Uterus (tissue), 4 donors: ENCODE results near the gene POLR1E. TPM values are rescaled to one million over a fixed set of nuclear protein-coding genes. Genes with fewer than 3 reads are reported as not detected.

ENCODE experiments used
- DNase-seq, 2 donors: peaks; one replicate each; pipeline ENCODE4 v3.0.0-alpha.2; 2019 to 2020
- H3K27ac ChIP-seq, 2 donors: fragments of 200-600 bp; sonication (generic); 1 replicate in 1 of 2; 2 replicates in 1 of 2; pipeline ENCODE4 v1.5.1; 2016 to 2018
- H3K27me3 ChIP-seq, 2 donors: fragments of 200-600 bp; sonication (generic); one replicate each; pipeline ENCODE4 v1.5.1; 2018 to 2019; ENCODE audit warnings: control low read depth in 1 of 2
- H3K36me3 ChIP-seq, 2 donors: fragments of 200-600 bp; sonication (generic); one replicate each; pipeline ENCODE4 v1.5.1; 2019; ENCODE audit warnings: control low read depth in 1 of 2
- H3K4me1 ChIP-seq, 2 donors: fragments of 200-600 bp; sonication (generic); one replicate each; pipeline ENCODE4 v1.5.1; 2018 to 2019; ENCODE audit warnings: control low read depth in 1 of 2
- H3K4me3 ChIP-seq, 2 donors: fragments of 200-600 bp; sonication (generic); 1 replicate in 1 of 2; 2 replicates in 1 of 2; pipeline ENCODE4 v1.5.1; 2018 to 2019; ENCODE audit warnings: mild to moderate bottlenecking in 1 of 2
- H3K9me3 ChIP-seq, 2 donors: fragments of 200-600 bp; sonication (generic); one replicate each; pipeline ENCODE4 v1.5.1; 2019; ENCODE audit warnings: control low read depth in 1 of 2
- CTCF ChIP-seq, 4 experiments: fragments of 200-600 bp in 2 of 4; fragments of 450-650 bp in 2 of 4; sonication (generic) in 2 of 4; IDR thresholded peaks; one replicate each; pipeline ENCODE4 v1.5.1; 2016 to 2019; ENCODE audit warnings: antibody characterized with exemption in 4 of 4, mild to moderate bottlenecking in 2 of 4, moderate library complexity in 1 of 4
- POLR2A ChIP-seq, 2 donors: fragments of 450-650 bp; IDR thresholded peaks; one replicate each; pipeline ENCODE4 v1.6.1; 2016; ENCODE audit warnings: antibody characterized with exemption in 2 of 2, mild to moderate bottlenecking in 1 of 2, moderate library complexity in 1 of 2
- intact Hi-C: fragments of 100-400 bp; cut with DNase I; formaldehyde crosslinking; loops from one replicate; pipeline ENCODE4 v1.15.1; 2023; ENCODE audit warnings: low total_unique reads
- total RNA-seq, 4 donors: library from RNA; depleted of rRNA in 3 of 4; stranded (reverse); fragments of >200 nt in 3 of 4; gene quantifications; one replicate each; pipeline versions ENCODE4 v1.1.0 to v1.2.4, GENCODE V29; 2014 to 2023
- donor health status: DM: yes; HTN: yes; CAD: no.

The POLR1E gene
- total RNA-seq, 4 donors from 2014 or later, result 13.2 to 42.7 (median 35.8) TPM

DNA sequence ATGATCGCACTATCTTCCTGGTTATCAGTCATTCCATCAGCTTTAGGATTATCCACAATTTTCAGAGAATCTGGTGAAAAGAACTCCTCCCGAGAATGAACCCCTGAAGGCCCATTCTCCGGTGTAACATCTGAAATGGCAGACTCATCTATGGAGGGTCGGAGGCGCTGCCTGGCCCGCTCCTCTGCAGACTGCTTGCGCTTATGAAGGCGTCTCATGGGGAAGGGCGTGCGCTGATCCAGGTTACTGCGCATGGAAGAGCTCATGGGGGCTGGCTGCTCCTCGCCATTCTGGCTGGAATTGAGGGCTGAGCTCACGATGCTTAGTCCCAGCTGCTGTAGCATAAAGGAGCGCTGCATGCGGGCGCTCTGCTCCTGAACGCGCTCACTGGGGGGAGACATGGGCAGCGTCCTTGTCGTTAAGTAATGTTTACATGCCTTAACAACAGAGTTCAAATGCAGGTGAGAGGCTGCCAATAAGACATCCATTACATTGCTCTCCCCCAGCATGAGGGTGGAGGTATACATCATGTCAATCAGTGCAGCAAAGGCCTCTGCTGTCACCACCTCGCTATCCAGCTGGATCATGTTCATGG is 43.9 kb upstream of the POLR1E start:
- H3K9me3 ChIP-seq, result no peaks in the 10 kb centered on the region
- no peak for TF ChIP-seq POLR2A (IDR thresholded peaks at IDR 0.05)
- TF ChIP-seq CTCF (IDR thresholded peaks at IDR 0.05), result no peak
- no peak overlapping the region for H3K27ac ChIP-seq
- no peak overlapping the region for H3K4me3 ChIP-seq
- H3K4me1 ChIP-seq, result no peaks in the 10 kb centered on the region
- no peaks in the 10 kb centered on the region for H3K36me3 ChIP-seq
- no peak for DNase-seq
- H3K27me3 ChIP-seq, result no peaks in the 10 kb centered on the region
- intact Hi-C loops, result no loop called here

DNA sequence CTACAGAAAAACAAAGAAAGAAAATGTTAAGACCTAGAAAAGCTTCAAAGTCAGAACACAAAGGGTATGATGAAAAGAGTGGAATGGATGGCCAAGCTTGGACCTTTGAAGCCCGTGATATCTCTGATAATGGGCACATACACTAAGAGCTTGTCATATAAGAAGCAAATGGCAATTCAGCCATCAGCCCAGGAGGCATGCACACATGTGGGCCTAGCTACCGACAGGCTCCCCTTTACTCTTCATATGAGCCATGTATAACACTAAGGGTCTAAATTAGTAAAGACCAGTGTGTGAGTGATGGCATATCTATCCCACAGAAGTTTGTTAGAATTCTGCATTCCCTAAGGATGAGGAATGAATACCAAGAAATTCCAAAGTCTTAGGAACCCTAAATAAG is 43.2 kb upstream of the POLR1E start:
- H3K36me3 ChIP-seq, result no peaks in the 10 kb centered on the region
- H3K9me3 ChIP-seq, result no peaks in the 10 kb centered on the region

DNA sequence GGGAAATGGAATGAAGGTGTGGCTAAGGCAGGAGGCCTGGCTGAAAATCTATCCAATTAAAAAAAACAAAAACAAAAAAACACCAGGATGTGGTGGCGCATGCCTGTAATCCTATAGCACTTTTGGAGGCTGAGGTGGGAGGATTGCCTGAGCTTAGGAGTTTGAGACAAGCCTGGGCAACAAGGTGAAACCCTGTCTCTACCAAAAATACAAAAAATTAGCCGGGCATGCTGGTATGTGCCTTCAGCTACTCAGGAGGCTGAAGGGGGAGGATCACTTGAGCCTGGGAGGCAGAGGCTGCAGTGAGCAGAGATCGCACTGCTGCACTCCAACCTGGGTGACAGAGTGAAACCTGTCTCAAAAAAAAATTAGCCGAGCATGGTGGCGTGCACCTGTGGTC is 42.2 kb upstream of the POLR1E start:
- Histone ChIP-seq H3K4me3 (no peak overlapping the region), H3K27me3 (no peaks in the 10 kb centered on the region), H3K4me1 (no peaks in the 10 kb centered on the region), H3K27ac (no peak overlapping the region), H3K36me3 (no peaks in the 10 kb centered on the region), H3K9me3 (no peaks in the 10 kb centered on the region)
- intact Hi-C loops, result no loop called here
- TF ChIP-seq CTCF (IDR thresholded peaks at IDR 0.05) (no peak), POLR2A (IDR thresholded peaks at IDR 0.05) (no peak)
- DNase-seq, result no peak

More for the DNA sequence above, 43.2 kb upstream of the POLR1E start:
- Histone ChIP-seq H3K4me3 (no peak overlapping the region), H3K4me1 (no peaks in the 10 kb centered on the region), H3K27ac (no peak overlapping the region), H3K27me3 (no peaks in the 10 kb centered on the region)
- TF ChIP-seq POLR2A (IDR thresholded peaks at IDR 0.05), result no peak
- DNase-seq, result no peak
- intact Hi-C loops, result no loop called here

GRCh38 chr9:37444890-37445289 is 40.9 kb upstream of the POLR1E start:
- Histone ChIP-seq H3K27me3 (no peaks in the 10 kb centered on the region), H3K27ac (no peak overlapping the region), H3K9me3 (no peaks in the 10 kb centered on the region), H3K4me3 (no peak overlapping the region), H3K4me1 (no peaks in the 10 kb centered on the region), H3K36me3 (no peaks in the 10 kb centered on the region)
- DNase-seq, result no peak
- intact Hi-C loops, result no loop called here
- no peak for TF ChIP-seq CTCF (IDR thresholded peaks at IDR 0.05)
- no peak for TF ChIP-seq POLR2A (IDR thresholded peaks at IDR 0.05)

DNA sequence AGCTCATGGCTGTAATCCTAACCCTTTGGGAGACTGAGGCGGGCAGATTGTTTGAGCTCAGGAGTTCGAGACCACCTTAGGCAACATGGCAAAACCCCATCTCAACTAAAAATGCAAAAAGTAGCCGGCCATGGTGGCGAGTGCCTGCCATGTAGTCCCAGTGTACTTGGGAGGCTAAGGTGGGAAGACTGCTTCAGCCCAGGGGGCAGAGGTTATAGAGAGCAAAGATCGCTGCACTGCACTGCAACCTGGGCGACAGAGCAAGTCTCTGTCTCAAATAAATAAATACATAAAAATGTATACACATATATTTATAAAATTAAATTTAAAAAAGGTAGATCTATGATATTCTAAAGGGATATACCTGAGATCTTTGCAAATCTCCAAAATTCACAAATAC is 39.9 kb upstream of the POLR1E start:
- Histone ChIP-seq H3K9me3 (no peaks in the 10 kb centered on the region), H3K36me3 (no peaks in the 10 kb centered on the region), H3K27ac (no peak overlapping the region), H3K4me1 (no peaks in the 10 kb centered on the region), H3K27me3 (no peaks in the 10 kb centered on the region), H3K4me3 (no peak overlapping the region)
- DNase-seq, result no peak
- TF ChIP-seq CTCF (IDR thresholded peaks at IDR 0.05) (no peak), POLR2A (IDR thresholded peaks at IDR 0.05) (no peak)
- intact Hi-C loops, result no loop called here

DNA sequence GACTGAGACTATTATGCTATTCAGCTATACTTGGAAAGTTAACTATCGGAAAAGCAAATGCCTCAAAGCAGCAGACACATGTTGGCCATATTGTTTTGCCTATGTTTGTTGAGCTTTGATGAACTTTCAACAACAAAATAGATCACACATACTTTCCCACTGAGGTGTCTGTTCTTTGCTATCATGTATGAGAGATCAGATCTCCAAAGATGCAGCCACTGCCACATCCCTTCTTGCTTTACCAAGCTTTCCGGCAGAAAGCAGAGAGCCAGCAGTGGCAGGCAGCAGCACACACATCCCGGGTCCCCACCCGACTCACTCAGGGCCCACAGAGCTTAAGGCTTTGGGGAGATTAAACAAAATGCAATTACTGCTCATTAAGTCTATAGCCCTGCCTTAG is 39.3 kb upstream of the POLR1E start:
- no peaks in the 10 kb centered on the region for H3K4me1 ChIP-seq
- no peaks in the 10 kb centered on the region for H3K36me3 ChIP-seq
- no peaks in the 10 kb centered on the region for H3K27me3 ChIP-seq
- TF ChIP-seq CTCF (IDR thresholded peaks at IDR 0.05) (no peak), POLR2A (IDR thresholded peaks at IDR 0.05) (no peak)
- H3K27ac ChIP-seq, result no peak overlapping the region
- DNase-seq, result no peak
- H3K9me3 ChIP-seq, result no peaks in the 10 kb centered on the region
- intact Hi-C loops, result no loop called here
- no peak overlapping the region for H3K4me3 ChIP-seq
